GM19397 (cell line): Measurements from ENCODE around the gene TCF3.

ENCODE experiments used
- ATAC-seq: cut with Tn5 transposase; IDR thresholded peaks from one replicate; pipeline ENCODE4 v1.9.1; 2021; ENCODE audit warnings: mild to moderate bottlenecking, moderate library complexity; ENCODE audit not compliant: unreplicated experiment

The TCF3 gene

GRCh38 chr19:1567848-1568227, 84.6 kb downstream of the TCF3 start:
- no peak for ATAC-seq

DNA sequence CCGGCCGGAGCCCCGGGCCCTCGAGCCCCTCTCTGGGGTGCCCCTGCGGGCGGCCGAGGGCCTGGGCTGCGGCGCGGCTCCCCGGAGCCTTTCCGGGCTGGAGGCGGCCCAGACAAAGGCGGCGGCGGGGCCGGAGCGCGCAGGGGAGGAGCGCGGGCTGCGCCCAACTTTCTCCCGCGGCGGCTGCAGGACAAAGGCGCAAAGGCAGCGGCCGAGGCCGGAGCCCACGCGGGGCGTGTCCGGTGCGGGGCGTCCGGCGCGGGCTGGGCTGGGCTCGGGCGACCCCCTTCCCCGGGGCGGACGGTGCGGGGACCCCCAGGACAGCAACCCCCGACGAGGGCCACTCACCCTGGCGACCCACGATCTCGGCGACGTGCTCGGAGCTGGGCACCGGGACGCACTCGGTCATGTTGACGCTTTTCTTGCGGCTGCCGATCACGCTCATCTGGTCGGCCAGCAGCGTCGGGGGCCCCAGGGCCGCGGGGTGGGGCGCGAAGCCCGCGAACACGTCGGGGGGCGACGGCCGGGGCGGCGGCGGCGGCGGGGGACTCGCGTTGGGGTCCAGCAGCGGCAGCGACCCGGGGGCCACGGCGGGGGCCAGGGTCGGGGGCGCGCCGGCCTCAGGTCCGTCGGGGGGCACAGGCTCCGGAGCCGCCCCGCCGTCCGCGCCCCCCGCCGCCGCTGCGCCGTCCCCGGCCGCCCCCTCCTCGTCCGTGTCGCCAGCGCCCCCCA, 85.1 kb downstream of the TCF3 start:
- no peak for ATAC-seq

DNA sequence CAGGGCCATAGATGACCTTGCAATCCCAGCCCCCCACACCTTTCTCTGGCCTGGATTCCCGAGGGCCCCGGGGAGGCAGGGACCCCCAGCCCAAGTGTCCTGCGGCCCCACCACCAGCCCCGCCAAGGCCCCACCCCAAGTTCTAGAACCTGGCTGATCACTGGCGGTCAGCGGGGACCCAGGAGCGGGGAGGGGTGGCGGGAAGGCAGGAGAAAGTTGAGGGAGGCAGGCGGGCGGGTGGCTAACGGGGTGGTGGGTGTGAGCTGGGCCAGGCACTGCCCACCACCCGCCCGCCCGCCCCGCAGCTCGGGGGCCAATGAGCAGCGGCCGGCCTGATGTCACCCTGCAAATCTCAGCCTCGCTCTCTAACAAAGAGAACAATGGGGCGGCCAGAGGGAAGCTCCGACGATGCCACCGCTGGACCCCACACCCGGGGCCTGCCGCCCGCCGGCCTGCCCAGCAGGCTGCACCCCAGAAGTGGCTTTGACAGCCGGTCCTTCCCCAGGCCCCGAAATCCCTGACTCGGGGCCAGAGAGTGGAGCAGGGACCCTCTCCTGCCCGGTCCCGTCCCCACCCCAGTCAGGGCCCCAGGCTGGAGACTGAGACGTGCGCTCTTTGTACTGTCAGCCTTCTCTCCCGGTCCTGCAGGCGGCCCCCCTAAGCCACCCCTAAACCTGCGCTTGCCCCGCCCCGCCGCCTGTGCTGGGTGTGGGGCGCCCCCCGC, 85.9 kb downstream of the TCF3 start:
- no peak for ATAC-seq

GRCh38 chr19:1563251-1563650, 89.2 kb downstream of the TCF3 start:
- ATAC-seq = no peak

DNA sequence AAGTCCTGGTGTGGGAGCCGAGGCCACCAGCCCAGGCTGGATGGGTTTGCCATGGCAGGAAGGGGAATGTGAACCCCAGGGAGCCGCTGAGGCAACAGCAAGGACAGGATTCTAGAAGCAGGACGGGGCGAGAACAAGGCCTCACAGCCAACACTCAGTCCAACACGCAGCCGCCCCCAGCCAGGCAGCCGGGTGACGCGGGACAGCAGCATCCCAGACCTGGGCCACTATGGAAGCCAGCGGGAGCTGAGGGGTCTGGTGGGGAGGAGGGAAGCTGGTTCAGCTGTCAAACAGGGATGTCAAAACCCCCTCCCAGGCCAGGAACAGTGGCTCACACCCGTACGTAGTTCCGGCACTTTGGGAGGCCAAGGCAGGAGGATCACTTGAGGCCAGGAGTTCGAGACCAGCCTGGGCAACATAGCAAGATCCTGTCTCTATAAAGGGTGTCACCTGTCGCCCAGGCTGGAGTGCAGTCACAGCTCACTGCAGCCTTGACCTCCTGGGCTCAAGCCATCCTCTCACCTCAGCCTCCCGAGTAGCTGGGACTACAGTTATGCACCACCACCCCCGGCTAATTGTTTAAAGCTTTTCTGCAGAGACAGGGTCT, 91.1 kb downstream of the TCF3 start:
- no peak for ATAC-seq

DNA sequence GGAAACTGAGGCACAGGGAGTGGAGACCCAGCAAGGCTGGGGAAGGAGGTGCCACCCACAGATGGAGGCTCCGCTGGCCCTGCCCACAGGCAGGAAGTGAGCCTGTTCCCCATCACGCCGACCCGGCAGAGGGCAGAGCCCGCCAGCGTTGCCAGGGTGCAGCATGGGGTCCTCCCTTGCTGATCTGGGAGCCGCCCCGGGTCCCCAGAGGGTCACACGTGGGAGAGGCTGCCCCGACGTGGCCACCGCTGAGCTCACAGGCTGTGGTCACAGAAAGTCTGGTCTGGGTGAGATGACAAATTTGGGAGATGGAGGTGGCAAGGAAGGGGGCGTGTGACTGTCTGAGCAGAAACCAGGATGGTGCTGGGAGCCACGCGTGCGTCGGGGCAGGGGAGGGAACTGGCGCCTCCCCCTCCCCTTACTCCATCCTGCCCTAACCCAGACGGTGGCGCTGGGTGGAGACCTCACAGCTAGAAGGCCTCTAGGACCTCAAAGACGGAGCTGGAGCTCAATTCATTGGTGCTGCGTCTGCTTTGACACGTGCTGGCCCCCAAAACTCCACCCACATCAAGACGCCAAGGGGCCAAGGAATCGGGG, 92.0 kb downstream of the TCF3 start:
- no peak for ATAC-seq
